DOHH2 (cell line): ENCODE data around the gene MUSTN1.

Experiments
- EZH2phosphoT487 ChIP-seq: fragments of 200-600 bp; sonication (generic); IDR thresholded peaks from 2 replicates; pipeline ENCODE4 v1.6.1; 2017; ENCODE audit warnings: borderline replicate concordance, mild to moderate bottlenecking, antibody characterized with exemption, low read length, moderate library complexity, mixed read lengths
- TF ChIP-seq, protein P1 (sequence below): fragments of 200-600 bp; sonication (generic); IDR thresholded peaks from one replicate; pipeline ENCODE4 v1.5.1; 2014; ENCODE audit warnings: antibody characterized with exemption, mild to moderate bottlenecking, low read depth, low read length; ENCODE audit not compliant: poor library complexity, severe bottlenecking

DNA sequence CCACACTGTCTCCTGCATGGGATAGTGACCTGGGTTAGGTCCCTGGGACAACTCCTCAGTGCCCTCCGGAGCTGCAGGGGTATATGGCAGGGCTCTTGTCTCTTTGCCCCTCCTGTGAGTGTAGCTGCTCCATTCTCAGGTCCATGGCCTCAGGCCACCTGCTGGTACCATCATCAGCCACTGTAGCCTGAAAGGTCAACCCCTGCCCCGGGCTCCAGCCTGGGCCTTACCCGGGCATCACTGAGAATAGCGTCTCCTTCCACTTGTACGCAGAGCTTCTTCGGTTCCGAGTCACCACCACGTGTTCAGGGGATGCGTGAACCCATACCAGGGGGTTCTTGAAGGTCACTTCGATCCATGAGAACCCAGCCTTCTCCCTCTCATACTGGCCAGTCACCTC lies 18.2 kb downstream of the MUSTN1 start:
- TF ChIP-seq, protein P1, sequence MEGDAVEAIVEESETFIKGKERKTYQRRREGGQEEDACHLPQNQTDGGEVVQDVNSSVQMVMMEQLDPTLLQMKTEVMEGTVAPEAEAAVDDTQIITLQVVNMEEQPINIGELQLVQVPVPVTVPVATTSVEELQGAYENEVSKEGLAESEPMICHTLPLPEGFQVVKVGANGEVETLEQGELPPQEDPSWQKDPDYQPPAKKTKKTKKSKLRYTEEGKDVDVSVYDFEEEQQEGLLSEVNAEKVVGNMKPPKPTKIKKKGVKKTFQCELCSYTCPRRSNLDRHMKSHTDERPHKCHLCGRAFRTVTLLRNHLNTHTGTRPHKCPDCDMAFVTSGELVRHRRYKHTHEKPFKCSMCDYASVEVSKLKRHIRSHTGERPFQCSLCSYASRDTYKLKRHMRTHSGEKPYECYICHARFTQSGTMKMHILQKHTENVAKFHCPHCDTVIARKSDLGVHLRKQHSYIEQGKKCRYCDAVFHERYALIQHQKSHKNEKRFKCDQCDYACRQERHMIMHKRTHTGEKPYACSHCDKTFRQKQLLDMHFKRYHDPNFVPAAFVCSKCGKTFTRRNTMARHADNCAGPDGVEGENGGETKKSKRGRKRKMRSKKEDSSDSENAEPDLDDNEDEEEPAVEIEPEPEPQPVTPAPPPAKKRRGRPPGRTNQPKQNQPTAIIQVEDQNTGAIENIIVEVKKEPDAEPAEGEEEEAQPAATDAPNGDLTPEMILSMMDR, result no peak
- TF ChIP-seq EZH2phosphoT487, result no peak
